Natural killer cell treated with Interleukin-12 subunit alpha and Interleukin-12 subunit beta and Interleukin-15 and Interleukin-18, amount 100 ng/mL, for 72 hours (primary cell): ENCODE results near the gene DEPDC5. TPM values are rescaled to one million over a fixed set of nuclear protein-coding genes. Genes with fewer than 3 reads are reported as not detected.
A peak's percentile ranks its signal among the peaks of the same experiment; 100 is the strongest.

ENCODE experiments used
- ATAC-seq, 2 donors: fragments of 150-1000 bp; cut with Tn5 transposase in 1 of 2; sonication (Bioruptor Pico), chemical (Tn5 transposase) in 1 of 2; 2 replicates each; pipeline ENCODE4 v1.10.0; 2021
- DNase-seq: peaks from one replicate; pipeline ENCODE4 v3.0.0; 2022; ENCODE audit warnings: low spot score
- H3K27ac Mint-ChIP-seq, 2 donors: 1 replicate in 1 of 2; 2 replicates in 1 of 2; pipeline ENCODE4 v1.8.0; 2022; ENCODE audit warnings: mixed read lengths in 2 of 2, mild to moderate bottlenecking in 1 of 2, moderate library complexity in 1 of 2
- H3K27me3 Mint-ChIP-seq, 2 donors: 1 replicate in 1 of 2; 2 replicates in 1 of 2; pipeline ENCODE4 v1.8.0; 2022; ENCODE audit warnings: mixed read lengths in 2 of 2
- H3K36me3 Mint-ChIP-seq: one replicate; pipeline ENCODE4 v1.8.0; 2022; ENCODE audit warnings: mixed read lengths
- H3K4me1 Mint-ChIP-seq, 2 donors: 1 replicate in 1 of 2; 2 replicates in 1 of 2; pipeline ENCODE4 v1.8.0; 2022; ENCODE audit warnings: low read depth in 2 of 2, mixed read lengths in 2 of 2, mild to moderate bottlenecking in 1 of 2
- H3K4me3 Mint-ChIP-seq: one replicate; pipeline ENCODE4 v1.8.0; 2022; ENCODE audit warnings: mixed read lengths
- H3K9me3 Mint-ChIP-seq: 2 replicates; pipeline ENCODE4 v1.8.0; 2022; ENCODE audit warnings: mixed read lengths
- total RNA-seq, 2 donors: library from RNA; stranded (reverse); gene quantifications; one replicate each; pipeline ENCODE4 v1.2.3, GENCODE V29; 2022

Gene DEPDC5
- total RNA-seq, 2 donors from 2014 or later = 33.8 to 69.3 TPM

DNA sequence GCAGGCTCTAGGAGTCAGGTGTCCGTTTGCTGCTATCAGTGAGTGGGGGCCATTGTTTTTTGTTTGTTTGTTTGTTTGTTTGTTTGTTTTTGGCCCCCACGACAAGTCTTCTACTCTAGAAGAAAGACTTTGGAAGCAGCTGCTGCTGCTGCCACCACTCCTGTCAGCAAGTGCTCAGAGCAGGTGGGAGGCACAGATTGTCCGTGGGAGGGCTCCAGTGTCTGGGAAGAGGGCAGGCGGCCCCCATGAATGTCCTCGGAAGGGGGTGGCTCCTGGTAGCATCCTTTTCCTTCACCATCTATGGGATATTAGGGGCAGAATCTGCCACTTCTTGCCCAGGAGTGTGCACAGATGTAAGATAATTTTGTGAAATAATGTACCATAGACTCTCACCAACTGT, 152.8 kb downstream of the DEPDC5 start:
- Mint-ChIP-seq H3K4me3 (no peak overlapping the region), H3K9me3 (no peaks in the 10 kb centered on the region), H3K36me3 (peaks cover 4% of the 10 kb centered on the region), H3K4me1 (no peaks in the 10 kb centered on the region), H3K27ac (no peak overlapping the region), H3K27me3 (no peaks in the 10 kb centered on the region)
- ATAC-seq = no peak
- DNase-seq = no peak

DNA sequence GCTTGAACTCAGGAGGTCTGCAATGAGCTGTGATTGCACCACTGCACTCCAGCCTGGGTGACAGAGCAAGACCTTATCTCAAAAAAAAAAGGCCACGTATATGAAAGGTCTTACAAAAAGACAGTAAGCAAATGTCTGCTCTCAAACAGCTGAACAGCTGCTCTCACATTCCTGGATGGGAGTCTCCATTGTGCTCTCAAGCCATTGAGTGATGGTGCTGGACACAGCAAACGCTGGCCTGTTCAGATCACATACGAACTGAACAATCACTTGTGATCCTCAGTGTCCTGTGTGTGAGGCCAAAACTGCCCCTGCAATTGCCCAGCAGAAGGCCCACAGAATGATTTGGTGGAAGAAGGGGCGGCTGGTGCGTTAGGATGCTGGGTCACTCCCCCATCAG, 156.2 kb downstream of the DEPDC5 start:
- Mint-ChIP-seq H3K4me1 (no peaks in the 10 kb centered on the region), H3K9me3 (no peaks in the 10 kb centered on the region), H3K27ac (no peak overlapping the region), H3K4me3 (no peak overlapping the region), H3K27me3 (no peaks in the 10 kb centered on the region), H3K36me3 (peaks cover 4% of the 10 kb centered on the region)
- ATAC-seq (no peak), DNase-seq (no peak)

DNA sequence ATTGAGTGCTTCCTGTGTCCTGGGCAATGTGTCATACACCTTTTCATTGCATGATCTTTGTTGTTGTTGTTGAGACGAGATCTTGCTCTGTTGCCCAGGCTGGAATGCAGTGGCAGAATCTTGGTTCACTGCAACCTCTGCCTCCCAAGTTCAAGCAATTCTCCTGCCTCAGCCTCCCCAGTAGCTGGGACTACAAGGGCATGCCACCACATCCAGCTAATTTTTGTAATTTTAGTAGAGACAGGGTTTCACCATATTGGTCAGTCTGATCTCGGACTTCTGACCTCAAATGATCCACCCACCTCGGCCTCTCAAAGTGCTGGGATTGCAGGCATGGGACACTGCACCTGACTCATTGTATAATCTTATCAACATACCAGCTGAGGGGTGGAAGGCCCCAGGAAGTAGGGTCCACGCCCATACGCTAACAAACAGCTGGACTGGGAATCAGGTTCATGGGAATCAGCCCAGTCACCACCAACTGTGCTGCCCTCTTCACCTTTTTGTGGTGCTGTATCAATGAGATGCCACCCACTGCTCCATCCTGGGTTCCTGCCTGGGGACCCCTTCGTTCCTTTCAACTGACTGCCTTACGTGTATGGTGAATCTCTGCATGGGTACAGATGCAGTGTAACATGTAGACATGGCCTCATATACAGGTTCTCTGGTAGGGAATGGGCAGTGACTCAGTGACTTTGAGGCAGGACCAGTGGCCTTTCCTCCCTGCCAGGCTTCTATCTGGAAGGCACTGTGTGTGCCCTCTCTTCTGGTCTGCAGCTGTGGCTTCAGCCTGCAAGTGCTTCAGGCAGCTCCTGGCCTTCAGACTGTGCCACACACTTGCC, 158.0 kb downstream of the DEPDC5 start:
- Mint-ChIP-seq H3K27me3 (no peaks in the 10 kb centered on the region), H3K36me3 (peaks cover 4% of the 10 kb centered on the region), H3K4me1 (no peaks in the 10 kb centered on the region), H3K27ac (no peak overlapping the region), H3K9me3 (no peaks in the 10 kb centered on the region), H3K4me3 (no peak overlapping the region)
- no peak for DNase-seq
- no peak for ATAC-seq

GRCh38 chr22:31912407-31912743, 158.6 kb downstream of the DEPDC5 start:
- Mint-ChIP-seq H3K27ac (no peak overlapping the region), H3K9me3 (no peaks in the 10 kb centered on the region), H3K4me1 (peaks cover 0 to under 1% of the 10 kb centered on the region in 2 donors), H3K36me3 (peaks cover 4% of the 10 kb centered on the region), H3K27me3 (no peaks in the 10 kb centered on the region), H3K4me3 (no peak overlapping the region)
- no peak for DNase-seq
- ATAC-seq = no peak

DNA sequence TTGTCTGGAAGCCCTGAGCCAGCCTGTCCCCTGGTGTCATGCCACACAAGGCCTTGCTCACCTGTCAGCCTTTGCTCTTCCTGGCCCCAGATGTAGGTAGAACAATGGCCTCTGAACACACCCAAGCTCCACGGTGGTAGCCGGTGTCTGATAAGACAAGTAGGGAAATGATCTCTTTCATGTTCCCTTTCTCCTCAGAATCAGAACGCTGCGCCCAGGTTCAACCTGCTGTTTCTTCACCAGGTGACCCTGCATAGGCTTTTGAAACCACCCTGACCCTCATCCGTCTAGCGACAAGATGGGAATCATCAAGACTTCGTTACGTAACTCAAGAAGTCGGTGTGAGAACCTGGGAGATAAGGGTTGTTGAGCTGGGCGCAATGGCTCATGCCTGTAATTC, 161.8 kb downstream of the DEPDC5 start:
- Mint-ChIP-seq H3K36me3 (no peaks in the 10 kb centered on the region), H3K4me3 (no peak overlapping the region), H3K9me3 (no peaks in the 10 kb centered on the region), H3K27ac (no peak overlapping the region), H3K27me3 (no peaks in the 10 kb centered on the region), H3K4me1 (peaks cover 0 to 7% of the 10 kb centered on the region in 2 donors)
- DNase-seq (no peak), ATAC-seq (no peak)

GRCh38 chr22:31917227-31917921, 163.6 kb downstream of the DEPDC5 start:
- peak; percentile 46 to 73 for ATAC-seq

GRCh38 chr22:31919730-31920129, 165.9 kb downstream of the DEPDC5 start:
- Mint-ChIP-seq H3K27ac (no peak overlapping the region), H3K36me3 (no peaks in the 10 kb centered on the region), H3K4me1 (peaks cover 0 to 7% of the 10 kb centered on the region in 2 donors), H3K27me3 (peaks cover under 1 to 3% of the 10 kb centered on the region in 2 donors), H3K9me3 (no peaks in the 10 kb centered on the region), H3K4me3 (no peak overlapping the region)
- DNase-seq (no peak), ATAC-seq (no peak)

More at GRCh38 chr22:31917227-31917921, 163.6 kb downstream of the DEPDC5 start:
- Mint-ChIP-seq H3K9me3 (no peaks in the 10 kb centered on the region), H3K4me1 (peaks cover 0 to 7% of the 10 kb centered on the region in 2 donors), H3K27me3 (no peaks in the 10 kb centered on the region), H3K4me3 (peak overlapping the region; percentile 23), H3K36me3 (no peaks in the 10 kb centered on the region), H3K27ac (no peak overlapping the region)
- no peak for DNase-seq

DNA sequence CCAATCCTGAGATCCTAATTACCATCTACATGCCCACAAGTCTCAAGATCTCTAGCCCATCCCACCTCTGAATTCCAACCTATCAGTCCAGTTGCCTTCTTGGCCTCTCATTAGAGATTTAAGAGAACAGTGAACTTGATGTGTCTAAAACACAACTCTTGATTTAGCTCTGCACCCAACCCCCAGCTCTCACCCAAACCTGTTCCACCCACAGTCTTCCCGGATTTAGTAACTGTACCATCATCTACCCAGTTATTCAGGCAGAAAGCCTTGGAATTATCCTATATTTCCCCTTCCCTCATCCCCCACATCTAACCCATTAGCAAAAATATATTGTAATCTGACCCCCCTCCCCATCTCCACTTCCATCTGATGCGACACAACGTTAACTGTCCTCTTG, 166.5 kb downstream of the DEPDC5 start:
- ATAC-seq = no peak
- Mint-ChIP-seq H3K27ac (no peak overlapping the region), H3K27me3 (peaks cover 7% of the 10 kb centered on the region in 2 donors), H3K4me1 (peaks cover 0 to 7% of the 10 kb centered on the region in 2 donors), H3K36me3 (no peaks in the 10 kb centered on the region), H3K4me3 (no peak overlapping the region), H3K9me3 (no peaks in the 10 kb centered on the region)
- DNase-seq = no peak

GRCh38 chr22:31921106-31921505, 167.3 kb downstream of the DEPDC5 start:
- no peaks in the 10 kb centered on the region for H3K9me3 Mint-ChIP-seq
- H3K27ac Mint-ChIP-seq = no peak overlapping the region
- DNase-seq (no peak), ATAC-seq (no peak)
- H3K36me3 Mint-ChIP-seq = no peaks in the 10 kb centered on the region
- no peak overlapping the region for H3K4me3 Mint-ChIP-seq
- H3K27me3 Mint-ChIP-seq = peaks cover 12 to 14% of the 10 kb centered on the region in 2 donors
- H3K4me1 Mint-ChIP-seq = peaks cover 0 to 7% of the 10 kb centered on the region in 2 donors

- no peaks in the 10 kb centered on the region for H3K36me3 Mint-ChIP-seq
- ATAC-seq (no peak), DNase-seq (no peak)
- H3K27me3 Mint-ChIP-seq = peaks cover 12 to 14% of the 10 kb centered on the region in 2 donors
- peaks cover 0 to 4% of the 10 kb centered on the region in 2 donors for H3K4me1 Mint-ChIP-seq
- no peaks in the 10 kb centered on the region for H3K9me3 Mint-ChIP-seq
- H3K4me3 Mint-ChIP-seq = no peak overlapping the region
- no peak overlapping the region for H3K27ac Mint-ChIP-seq
Measured at GRCh38 chr22:31922534-31922933, 168.7 kb downstream of the DEPDC5 start.

DNA sequence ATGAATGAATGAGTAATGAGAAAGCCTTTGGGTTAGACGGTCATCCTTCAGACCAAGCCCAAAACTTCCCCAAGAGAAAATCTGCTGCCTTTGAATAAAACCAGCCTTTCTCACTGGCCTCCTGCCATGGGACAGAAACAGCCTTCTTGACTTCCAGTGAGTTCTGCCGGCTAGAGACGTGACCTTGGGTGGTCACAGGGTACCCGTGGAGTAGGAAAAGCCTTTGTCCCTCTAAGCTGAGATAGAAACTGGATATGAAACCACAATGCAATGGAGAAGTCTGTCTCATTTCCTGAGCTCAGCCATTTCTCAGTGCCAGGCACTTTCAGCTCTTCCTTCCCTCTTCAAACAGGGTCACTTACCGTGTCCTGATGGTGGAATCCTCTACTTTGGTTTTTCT, 169.3 kb downstream of the DEPDC5 start:
- ATAC-seq = no peak
- Mint-ChIP-seq H3K36me3 (no peaks in the 10 kb centered on the region), H3K27me3 (peaks cover 12 to 14% of the 10 kb centered on the region in 2 donors), H3K4me3 (no peak overlapping the region), H3K4me1 (no peaks in the 10 kb centered on the region), H3K27ac (no peak overlapping the region), H3K9me3 (no peaks in the 10 kb centered on the region)
- no peak for DNase-seq

GRCh38 chr22:31923747-31924146, 169.9 kb downstream of the DEPDC5 start:
- Mint-ChIP-seq H3K27me3 (peaks cover 12 to 14% of the 10 kb centered on the region in 2 donors), H3K36me3 (no peaks in the 10 kb centered on the region), H3K9me3 (no peaks in the 10 kb centered on the region), H3K27ac (no peak overlapping the region), H3K4me1 (no peaks in the 10 kb centered on the region), H3K4me3 (no peak overlapping the region)
- no peak for DNase-seq
- no peak for ATAC-seq

- Mint-ChIP-seq H3K27me3 (peaks cover 14 to 15% of the 10 kb centered on the region in 2 donors), H3K36me3 (no peaks in the 10 kb centered on the region), H3K9me3 (no peaks in the 10 kb centered on the region), H3K4me3 (no peak overlapping the region), H3K27ac (no peak overlapping the region), H3K4me1 (no peaks in the 10 kb centered on the region)
- ATAC-seq (no peak), DNase-seq (no peak)
Measured at GRCh38 chr22:31925056-31925455, 171.2 kb downstream of the DEPDC5 start.

GRCh38 chr22:31926024-31926423, 172.2 kb downstream of the DEPDC5 start:
- peaks cover 14 to 15% of the 10 kb centered on the region in 2 donors for H3K27me3 Mint-ChIP-seq
- no peaks in the 10 kb centered on the region for H3K4me1 Mint-ChIP-seq
- H3K9me3 Mint-ChIP-seq = no peaks in the 10 kb centered on the region
- H3K4me3 Mint-ChIP-seq = no peak overlapping the region
- DNase-seq (no peak), ATAC-seq (no peak)
- H3K36me3 Mint-ChIP-seq = no peaks in the 10 kb centered on the region
- H3K27ac Mint-ChIP-seq = no peak overlapping the region
